HG03378 (cell line): ENCODE measurements around the gene CHST7.

Experiments used
- ATAC-seq: cut with Tn5 transposase; IDR thresholded peaks from one replicate; pipeline ENCODE4 v1.9.1; 2021; ENCODE audit warnings: mild to moderate bottlenecking, moderate library complexity; ENCODE audit not compliant: unreplicated experiment

Gene CHST7

DNA sequence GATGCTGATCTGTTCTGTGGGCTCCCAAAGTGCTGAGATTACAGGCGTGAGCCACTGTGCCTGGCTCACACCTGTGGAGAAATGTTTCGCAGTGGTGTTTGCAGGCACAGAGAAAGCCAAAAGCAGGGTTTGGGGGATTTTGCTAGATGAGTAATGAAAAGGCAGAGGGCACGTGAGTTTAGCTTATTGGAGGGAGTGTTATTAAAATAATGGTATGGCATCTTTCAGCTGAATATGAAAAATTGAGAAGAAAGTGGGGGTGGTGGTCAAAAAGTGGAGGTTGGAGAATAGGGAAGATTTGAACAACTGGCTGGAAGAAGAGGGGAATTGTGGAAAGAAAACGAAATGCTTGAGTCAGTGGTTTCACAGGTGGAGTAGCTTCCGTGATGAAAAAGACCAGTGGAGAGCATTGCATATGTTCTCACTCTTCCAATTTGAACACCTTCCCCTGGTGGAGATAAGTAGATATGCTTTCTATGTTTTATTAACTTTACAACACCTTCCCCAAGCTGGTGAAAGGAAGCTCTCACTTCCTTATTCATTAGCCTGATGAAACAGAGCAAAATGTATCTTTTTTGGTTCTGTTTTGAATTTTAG is 1.1 kb upstream of the CHST7 start:
- peak; percentile 60 for ATAC-seq

DNA sequence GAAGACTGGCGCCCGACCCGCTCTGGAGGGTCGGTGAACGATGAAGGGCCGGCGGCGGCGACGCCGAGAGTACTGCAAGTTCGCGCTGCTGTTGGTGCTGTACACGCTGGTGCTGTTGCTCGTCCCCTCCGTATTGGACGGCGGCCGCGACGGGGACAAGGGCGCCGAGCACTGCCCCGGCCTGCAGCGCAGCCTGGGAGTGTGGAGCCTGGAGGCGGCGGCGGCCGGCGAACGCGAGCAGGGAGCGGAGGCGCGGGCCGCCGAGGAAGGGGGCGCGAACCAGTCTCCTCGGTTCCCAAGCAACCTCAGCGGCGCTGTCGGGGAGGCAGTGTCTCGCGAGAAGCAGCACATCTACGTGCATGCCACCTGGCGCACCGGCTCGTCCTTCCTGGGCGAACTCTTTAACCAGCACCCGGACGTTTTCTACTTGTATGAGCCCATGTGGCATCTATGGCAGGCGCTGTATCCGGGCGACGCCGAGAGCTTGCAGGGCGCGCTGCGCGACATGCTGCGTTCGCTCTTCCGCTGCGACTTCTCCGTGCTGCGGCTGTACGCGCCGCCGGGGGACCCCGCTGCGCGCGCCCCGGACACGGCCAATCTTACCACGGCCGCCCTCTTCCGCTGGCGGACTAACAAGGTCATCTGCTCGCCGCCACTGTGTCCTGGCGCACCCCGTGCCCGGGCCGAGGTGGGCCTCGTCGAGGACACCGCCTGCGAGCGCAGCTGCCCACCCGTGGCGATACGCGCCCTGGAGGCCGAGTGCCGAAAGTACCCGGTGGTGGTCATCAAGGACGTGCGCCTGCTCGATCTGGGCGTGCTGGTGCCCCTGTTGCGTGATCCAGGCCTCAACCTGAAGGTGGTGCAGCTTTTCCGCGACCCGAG is 568 bp downstream of the CHST7 start:
- ATAC-seq = peak; percentile 28

DNA sequence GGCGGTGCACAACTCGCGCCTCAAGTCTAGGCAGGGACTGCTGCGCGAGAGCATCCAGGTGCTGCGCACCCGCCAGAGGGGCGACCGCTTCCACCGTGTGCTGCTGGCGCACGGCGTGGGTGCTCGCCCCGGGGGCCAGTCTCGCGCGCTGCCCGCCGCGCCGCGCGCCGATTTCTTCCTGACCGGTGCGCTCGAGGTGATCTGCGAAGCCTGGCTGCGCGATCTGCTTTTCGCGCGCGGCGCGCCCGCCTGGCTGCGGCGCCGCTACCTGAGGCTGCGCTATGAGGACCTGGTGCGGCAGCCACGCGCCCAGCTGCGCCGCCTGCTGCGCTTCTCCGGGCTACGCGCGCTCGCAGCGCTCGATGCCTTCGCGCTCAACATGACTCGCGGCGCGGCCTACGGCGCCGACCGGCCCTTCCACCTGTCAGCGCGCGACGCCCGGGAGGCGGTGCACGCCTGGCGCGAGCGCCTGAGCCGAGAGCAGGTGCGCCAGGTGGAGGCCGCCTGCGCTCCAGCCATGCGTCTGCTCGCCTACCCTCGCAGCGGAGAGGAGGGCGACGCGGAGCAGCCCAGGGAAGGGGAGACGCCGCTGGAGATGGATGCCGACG is 1.3 kb downstream of the CHST7 start:
- ATAC-seq = peak; percentile 2

- ATAC-seq = no peak
Observed at GRCh38 chrX:46575586-46575985, 2.0 kb downstream of the CHST7 start.

DNA sequence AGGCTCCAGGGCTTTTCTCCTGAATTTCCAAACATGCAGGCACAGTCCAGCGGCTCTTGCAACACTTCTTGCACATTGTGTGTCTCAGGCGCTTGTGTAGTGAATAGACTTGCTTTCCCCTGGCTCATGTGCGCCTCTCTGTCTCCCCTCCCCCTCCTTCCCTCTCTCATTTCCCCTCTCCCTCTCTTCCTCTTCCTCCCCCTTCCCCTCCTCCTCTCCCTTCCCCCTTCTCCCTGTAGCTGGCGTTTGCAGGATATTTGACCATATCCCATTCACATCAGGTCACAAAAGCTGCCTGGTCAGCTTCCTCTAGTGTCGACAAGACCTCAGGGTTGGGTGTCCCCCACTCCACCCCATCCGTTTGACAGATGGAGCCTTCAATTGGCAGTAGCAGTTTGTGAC is 2.4 kb downstream of the CHST7 start:
- no peak for ATAC-seq

GRCh38 chrX:46576458-46576857 is 2.9 kb downstream of the CHST7 start:
- ATAC-seq = no peak

GRCh38 chrX:46577221-46578005 is 3.8 kb downstream of the CHST7 start:
- ATAC-seq = no peak

DNA sequence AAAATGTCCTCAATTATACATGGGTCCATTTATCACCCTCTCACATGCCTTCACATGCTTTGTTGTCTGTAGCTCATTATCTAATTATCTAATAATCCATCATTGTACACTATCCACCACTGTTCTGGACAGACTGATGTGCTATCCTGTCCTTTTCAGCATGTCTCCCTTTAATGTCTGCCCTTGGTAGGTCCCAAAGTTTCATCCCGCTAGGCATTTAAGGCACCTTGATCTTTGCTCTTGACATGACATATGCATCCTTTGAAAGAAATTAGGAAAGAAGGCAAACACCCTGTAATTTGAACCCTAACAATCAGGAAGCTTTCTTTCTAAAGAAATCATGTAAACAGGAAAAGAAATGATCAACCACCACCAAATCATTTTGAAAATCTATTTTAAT is 5.7 kb downstream of the CHST7 start:
- ATAC-seq = no peak

GRCh38 chrX:46580613-46581012 is 7.0 kb downstream of the CHST7 start:
- ATAC-seq = no peak

- ATAC-seq = no peak
Observed at GRCh38 chrX:46582325-46582724, 8.8 kb downstream of the CHST7 start.

- ATAC-seq = no peak
Observed at GRCh38 chrX:46582966-46583365, 9.4 kb downstream of the CHST7 start.

DNA sequence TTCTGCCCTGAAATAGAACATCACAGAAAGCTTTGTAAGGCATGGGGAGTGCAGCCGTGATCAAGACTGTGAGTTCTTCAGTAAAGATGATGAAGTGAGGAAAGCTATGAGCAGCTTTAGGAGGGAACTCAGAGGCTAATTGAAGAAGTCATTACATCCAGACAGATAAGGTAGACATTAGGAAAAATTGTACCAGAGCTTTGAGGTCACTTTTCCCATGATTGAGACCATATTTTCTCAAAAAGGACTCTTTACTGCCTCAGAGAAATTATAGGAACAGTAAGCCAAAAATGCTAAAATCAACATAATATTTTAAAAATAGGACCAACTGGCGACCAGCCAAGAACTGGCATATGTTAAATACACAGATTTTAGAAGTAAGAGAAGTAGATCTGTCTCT is 11.2 kb downstream of the CHST7 start:
- no peak for ATAC-seq

- peak; percentile 71 for ATAC-seq
Observed at GRCh38 chrX:46587158-46587557, 13.6 kb downstream of the CHST7 start.

- no peak for ATAC-seq
Observed at GRCh38 chrX:46587753-46588171, 14.2 kb downstream of the CHST7 start.

GRCh38 chrX:46588263-46588662 is 14.7 kb downstream of the CHST7 start:
- no peak for ATAC-seq

DNA sequence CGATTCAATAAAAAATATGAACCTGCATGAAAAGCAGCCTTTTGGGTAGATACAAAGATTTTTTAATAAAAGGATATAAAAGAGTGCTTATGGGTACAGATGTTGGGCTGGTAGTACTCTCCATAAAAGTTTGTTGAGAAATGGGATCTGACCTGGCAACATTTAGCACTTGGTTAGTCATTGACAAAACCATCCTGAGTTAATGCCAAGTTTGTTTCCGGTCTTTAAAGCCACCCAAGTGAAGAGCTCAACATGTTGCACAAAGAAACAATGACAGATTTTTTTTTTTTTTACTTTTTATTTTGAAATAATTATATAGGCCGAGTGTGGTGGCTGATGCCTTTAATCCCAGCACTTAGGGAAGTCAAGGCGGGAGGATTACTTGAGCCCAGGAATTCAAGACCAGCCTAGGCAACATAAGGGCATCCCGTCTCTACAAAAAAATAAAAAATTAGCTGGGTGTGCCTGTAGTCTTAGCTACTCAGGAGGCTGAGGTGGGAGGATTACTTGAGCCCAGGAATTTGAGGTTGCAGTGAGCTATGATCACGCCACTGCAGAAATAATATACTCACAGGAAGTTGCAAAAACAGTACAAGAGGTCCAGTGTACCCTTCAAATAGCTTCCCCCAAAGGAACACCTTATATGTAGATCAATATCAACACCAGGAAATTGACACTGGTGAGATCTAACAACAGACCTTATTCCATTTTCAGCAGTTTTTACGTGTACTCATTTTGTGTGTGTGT is 16.6 kb downstream of the CHST7 start:
- ATAC-seq = no peak

GRCh38 chrX:46595084-46595483 is 21.5 kb downstream of the CHST7 start:
- ATAC-seq = no peak

DNA sequence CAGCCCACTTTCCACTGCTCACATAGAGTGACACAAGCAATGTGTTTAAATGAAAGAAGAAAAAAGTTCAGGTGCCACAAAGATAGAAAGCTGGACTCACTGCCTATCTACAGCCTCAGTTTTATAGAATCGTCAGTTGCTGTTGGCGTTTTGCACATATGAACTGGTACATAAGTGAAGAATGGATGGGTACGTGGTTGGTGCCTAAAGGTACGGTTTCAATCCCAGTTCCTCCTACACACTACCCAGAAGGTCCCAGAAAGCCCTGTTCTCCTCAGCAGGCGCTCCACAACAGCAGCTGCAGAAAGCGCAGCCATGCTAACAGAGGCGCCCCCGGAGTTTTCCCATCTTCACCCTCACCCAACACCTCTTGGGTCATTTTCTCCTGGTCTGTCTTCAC is 23.6 kb downstream of the CHST7 start:
- ATAC-seq = no peak

- ATAC-seq = no peak
Observed at GRCh38 chrX:46597771-46598170, 24.2 kb downstream of the CHST7 start.

GRCh38 chrX:46599051-46599560 is 25.5 kb downstream of the CHST7 start:
- no peak for ATAC-seq
